ENCODE measurements around the gene EPN2.

The EPN2 gene

GRCh38 chr17:19331134-19331533 is 94.0 kb downstream of the EPN2 start:
- no peak for DNase-seq (ENCODE audit: low read depth in 2 of 2)

- no peak for DNase-seq (ENCODE audit: low read depth in 2 of 2)
Observed at GRCh38 chr17:19331543-19332245, 94.5 kb downstream of the EPN2 start.

GRCh38 chr17:19332371-19333131 is 95.4 kb downstream of the EPN2 start:
- DNase-seq (ENCODE audit: low read depth in 2 of 2), result no peak

GRCh38 chr17:19333132-19333440 is 95.9 kb downstream of the EPN2 start:
- no peak for DNase-seq (ENCODE audit: low read depth in 2 of 2)

GRCh38 chr17:19333736-19334290 is 96.6 kb downstream of the EPN2 start:
- no peak for DNase-seq (ENCODE audit: low read depth in 2 of 2)

GRCh38 chr17:19334331-19334730 is 97.2 kb downstream of the EPN2 start:
- DNase-seq (ENCODE audit: low read depth in 2 of 2), result no peak

- no peak for DNase-seq (ENCODE audit: low read depth in 2 of 2)
Observed at GRCh38 chr17:19335951-19336631, 98.9 kb downstream of the EPN2 start.

GRCh38 chr17:19336938-19337711 is 100.0 kb downstream of the EPN2 start:
- no peak for DNase-seq (ENCODE audit: low read depth in 2 of 2)

GRCh38 chr17:19337712-19338023 is 100.5 kb downstream of the EPN2 start:
- no peak for DNase-seq (ENCODE audit: low read depth in 2 of 2)

GRCh38 chr17:19338031-19338990 is 101.1 kb downstream of the EPN2 start:
- DNase-seq (ENCODE audit: low read depth in 2 of 2), result peak; percentile 39 to 53

GRCh38 chr17:19339341-19339815 is 102.2 kb downstream of the EPN2 start:
- no peak for DNase-seq (ENCODE audit: low read depth in 2 of 2)

- no peak for DNase-seq (ENCODE audit: low read depth in 2 of 2)
Observed at GRCh38 chr17:19341211-19341631, 104.1 kb downstream of the EPN2 start.

- DNase-seq (ENCODE audit: low read depth in 2 of 2), result no peak
Observed at GRCh38 chr17:19341641-19342610, 104.8 kb downstream of the EPN2 start.

GRCh38 chr17:19342611-19343255 is 105.6 kb downstream of the EPN2 start:
- DNase-seq (ENCODE audit: low read depth in 2 of 2), result no peak

- no peak for DNase-seq (ENCODE audit: low read depth in 2 of 2)
Observed at GRCh38 chr17:19343256-19343630, 106.1 kb downstream of the EPN2 start.

- DNase-seq (ENCODE audit: low read depth in 2 of 2), result no peak
Observed at GRCh38 chr17:19343671-19344151, 106.5 kb downstream of the EPN2 start.

GRCh38 chr17:19344311-19345066 is 107.3 kb downstream of the EPN2 start:
- DNase-seq (ENCODE audit: low read depth in 2 of 2), result no peak

- no peak for DNase-seq (ENCODE audit: low read depth in 2 of 2)
Observed at GRCh38 chr17:19345067-19345460, 107.9 kb downstream of the EPN2 start.

Measured in stimulated activated CD4-positive, alpha-beta T cell treated with anti-CD3 and anti-CD28 coated beads, Interleukin-1b, Interleukin-23, amount 100 ng/mL, for 4 hours (primary cell).